ENCODE results near the gene NTRK3.

The NTRK3 gene

DNA sequence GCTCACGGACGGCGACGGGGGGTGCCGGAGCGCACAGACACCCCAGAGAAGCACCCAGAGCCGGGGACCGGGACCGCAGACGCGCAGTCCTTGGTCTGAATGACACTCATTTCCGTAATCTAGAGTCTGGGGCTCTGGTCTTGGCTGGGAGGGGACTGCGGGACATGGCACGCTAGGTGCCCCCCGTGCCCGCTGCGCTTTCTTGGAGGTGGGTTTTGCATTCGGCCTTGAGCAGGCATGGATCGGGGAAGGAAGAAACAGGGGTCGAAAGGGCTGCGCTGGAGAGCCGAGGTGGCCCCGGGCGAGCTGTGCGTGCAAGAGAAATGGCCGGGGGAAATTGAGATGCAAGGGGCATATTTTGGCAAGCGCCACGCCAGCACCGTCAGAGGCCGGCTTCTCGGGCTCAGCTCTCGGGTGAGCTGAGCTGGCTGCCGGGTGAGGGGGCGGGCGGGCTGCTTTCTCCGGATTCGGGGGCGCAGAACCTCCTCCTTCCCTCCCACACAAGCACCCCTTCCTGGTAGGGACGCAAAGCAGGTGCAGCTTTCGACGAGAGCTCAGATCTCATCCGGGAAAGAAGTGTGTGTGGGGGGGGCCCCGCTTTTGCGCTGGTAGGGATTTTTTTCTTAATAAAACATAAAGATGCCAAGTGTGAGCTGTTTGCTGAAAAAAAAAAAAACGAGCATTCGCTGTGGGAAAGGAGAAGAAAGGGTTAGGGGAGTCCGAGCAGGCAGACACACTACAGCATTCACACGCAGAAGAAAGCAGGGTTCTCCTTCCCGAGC lies 963 bp upstream of the NTRK3 start:
- DNase-seq (ENCODE audit: low read depth in 2 of 2): no peak

DNA sequence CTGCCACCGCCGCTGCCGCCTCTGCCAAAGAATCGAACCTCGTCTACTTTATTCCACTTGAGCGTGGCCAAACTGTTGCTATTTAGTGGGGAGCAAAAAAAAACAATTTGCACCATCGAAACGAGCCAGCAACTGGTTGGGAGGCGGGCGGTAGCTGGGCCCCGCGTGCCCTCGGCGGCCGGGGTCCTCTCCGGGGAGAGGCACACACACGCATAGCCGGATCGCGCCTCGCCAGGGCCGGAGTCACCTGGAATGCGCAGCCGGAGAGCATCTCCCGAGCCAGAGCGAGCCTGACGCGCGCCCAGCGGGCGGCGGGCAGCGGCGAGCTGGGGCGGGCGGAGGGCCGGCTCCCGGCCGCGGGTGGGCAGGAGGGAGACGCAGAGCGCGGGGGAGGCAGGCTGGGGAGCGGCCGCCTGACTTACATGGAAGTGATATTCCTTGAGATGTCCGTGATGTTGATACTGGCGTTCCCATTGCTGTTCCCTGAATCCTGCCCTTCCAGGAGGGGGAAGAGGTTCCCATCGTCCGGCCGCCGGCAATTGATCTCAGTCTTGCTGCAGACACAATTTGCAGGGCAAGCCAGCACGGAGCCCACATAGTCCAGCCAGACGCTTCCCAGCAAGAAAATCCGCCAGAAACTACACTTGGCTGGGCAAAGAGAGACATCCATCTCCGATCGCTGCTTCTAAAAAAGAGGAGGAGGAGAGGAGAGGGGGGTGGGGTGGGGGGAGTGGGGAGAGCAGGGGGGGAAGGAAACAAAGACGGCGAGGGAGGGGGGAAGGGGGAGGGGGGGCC lies 858 bp downstream of the NTRK3 start:
- no peak for DNase-seq (ENCODE audit: low read depth in 2 of 2)

DNA sequence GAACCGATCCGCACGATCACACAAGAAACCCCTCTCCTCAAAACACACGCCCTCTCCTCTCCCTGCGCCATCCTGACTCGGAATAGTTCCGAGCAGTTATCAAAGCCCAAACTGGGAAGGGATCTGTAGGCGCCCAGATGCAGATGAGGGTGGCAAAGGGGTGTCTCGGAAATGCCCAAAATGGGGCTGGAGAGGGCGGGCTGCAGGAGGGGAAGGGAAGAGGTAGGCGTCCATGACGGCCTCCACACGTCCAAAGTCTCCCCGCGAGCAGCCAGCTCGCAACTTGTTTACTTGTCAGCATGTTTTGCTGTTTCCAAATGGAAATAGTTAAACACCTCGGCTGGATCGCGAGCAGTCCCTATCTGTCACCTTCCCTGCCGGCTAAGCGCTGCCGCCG lies 1.5 kb downstream of the NTRK3 start:
- no peak for DNase-seq (ENCODE audit: low read depth in 2 of 2)

DNA sequence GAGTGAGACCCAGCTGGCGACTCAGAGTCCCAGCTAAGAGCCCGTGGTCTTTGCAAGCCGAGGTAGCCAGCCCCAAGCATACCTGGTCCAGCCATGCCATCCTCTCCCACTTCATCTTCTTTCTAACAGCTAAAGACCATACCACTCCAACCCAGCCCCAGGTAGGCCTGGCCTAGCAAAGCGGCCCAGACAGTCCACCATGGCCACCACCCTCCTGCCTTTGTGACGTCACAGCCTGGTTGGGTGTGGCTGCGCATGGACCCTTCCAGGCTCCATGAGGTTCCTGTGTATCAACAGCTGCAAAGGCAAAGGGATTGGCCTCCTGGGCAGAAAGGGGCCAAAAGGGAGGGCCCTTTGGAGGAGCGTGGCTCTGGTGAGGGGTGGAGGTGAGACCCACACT lies 4.1 kb downstream of the NTRK3 start:
- no peak for DNase-seq (ENCODE audit: low read depth in 2 of 2)

DNA sequence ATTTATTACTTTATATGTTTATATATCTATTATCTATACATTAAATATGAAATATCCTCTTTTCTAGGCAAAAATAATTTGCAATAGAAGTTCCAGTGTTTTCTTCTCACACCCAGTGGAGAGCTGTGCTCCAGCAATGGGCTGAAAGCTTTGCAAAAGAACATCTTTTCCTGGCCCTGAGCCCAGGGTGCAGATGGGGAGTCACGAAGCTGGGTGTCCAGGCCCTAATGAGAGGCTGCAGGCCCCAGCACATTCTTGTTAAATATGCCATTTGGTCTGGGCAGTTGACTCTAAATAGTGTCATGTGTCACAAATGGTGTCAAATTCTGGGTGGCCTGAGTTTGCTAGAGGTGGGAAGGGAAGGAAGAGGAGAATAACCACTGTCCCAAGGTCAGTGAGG lies 5.7 kb downstream of the NTRK3 start:
- no peak for DNase-seq (ENCODE audit: low read depth in 2 of 2)

DNA sequence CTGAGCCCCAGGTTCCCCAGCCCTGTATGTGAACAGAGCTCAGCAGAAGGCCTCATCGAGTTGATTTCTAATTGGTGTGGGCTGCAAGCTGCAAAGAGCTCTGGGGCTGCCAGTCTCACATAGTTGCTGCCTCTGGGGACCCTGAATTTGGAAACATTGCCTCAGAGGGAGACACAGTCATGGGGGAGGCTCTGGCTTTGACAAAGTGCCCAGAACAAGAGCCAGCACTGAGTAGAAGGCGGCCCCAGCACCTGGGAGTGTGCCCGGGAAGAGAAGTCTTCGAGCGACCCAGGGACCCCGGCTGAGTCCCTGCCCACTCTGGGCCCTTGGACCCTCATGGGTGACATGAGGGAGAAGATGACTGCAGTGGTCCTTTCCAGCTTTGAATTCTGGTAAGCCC lies 7.3 kb downstream of the NTRK3 start:
- no peak for DNase-seq (ENCODE audit: low read depth in 2 of 2)

DNA sequence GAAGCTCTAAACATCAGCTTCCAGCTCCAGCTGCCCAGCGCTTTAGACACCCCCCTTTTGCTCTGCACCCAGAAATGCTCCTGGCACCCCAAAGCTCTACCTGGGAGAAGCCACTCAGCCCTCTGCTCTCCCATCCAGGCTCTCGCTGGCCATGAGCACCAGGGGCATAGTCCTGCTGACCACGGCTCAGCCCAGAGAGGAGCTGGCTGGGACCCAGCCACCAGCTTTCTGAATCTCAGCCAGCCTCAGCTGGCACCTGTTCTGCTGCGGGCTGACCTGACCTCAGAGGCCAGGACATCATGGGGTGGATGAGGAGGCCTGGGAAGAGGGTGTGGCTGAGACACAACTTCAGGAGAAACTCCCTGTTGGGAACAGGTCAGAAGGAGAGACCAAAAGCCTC lies 8.6 kb downstream of the NTRK3 start:
- no peak for DNase-seq (ENCODE audit: low read depth in 2 of 2)

DNA sequence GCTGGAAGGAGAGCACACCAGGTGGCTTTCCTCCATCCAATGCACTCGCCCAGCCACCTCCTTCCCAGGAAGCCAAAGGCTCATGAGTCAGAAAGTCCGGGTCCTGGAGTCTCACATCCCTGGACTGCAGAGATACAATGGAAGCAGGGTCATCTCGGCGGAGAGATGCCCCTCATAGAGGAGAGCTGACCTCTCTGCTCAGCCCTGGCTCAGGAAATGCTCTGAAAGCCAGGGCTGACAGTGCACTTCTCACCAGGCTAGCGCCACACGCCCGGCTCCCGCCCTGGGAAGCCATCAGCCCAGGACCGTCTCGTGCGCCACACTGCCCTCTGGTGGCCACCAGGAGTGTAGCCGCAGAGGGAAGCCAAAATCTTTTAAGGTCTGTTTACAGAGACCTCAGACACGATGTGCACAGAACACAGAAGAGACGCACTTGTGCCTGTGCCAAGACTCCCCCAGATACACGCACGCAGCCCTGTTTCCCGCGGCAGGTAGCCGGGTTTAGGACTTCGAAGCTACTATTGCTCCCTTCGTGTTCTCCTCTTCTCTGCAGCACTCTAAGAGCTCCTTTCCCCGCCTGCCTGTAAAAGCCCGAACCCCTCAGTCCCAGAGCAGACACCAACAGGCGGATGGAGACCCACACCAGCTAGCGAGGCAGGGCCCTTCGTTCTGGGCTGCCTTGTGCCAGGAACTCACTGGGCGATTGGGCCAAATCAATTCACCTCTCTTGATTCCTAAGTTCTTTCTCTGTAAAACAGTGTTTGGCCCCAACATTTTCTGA lies 9.7 kb downstream of the NTRK3 start:
- DNase-seq (ENCODE audit: low read depth in 2 of 2): peak; percentile 36

DNA sequence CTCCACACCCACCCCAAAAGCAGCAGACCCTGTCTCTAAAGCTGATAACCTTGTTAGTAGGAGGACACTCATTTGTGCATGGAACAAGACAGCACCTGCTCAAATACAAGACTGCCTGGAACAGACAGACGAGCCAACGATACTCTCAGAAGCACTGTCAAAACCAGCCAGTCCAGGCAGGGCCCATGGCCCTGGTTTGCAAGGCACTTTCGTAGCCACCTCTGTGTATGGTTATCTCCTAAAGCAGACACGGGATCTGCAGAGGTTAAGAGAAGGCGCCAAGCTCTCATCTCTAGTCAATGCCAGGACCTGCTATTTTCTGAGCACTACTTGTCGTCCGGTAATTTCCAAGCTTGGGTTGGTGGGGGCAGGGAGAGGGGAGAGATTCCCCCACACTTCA lies 10.5 kb downstream of the NTRK3 start:
- DNase-seq (ENCODE audit: low read depth in 2 of 2): no peak

DNA sequence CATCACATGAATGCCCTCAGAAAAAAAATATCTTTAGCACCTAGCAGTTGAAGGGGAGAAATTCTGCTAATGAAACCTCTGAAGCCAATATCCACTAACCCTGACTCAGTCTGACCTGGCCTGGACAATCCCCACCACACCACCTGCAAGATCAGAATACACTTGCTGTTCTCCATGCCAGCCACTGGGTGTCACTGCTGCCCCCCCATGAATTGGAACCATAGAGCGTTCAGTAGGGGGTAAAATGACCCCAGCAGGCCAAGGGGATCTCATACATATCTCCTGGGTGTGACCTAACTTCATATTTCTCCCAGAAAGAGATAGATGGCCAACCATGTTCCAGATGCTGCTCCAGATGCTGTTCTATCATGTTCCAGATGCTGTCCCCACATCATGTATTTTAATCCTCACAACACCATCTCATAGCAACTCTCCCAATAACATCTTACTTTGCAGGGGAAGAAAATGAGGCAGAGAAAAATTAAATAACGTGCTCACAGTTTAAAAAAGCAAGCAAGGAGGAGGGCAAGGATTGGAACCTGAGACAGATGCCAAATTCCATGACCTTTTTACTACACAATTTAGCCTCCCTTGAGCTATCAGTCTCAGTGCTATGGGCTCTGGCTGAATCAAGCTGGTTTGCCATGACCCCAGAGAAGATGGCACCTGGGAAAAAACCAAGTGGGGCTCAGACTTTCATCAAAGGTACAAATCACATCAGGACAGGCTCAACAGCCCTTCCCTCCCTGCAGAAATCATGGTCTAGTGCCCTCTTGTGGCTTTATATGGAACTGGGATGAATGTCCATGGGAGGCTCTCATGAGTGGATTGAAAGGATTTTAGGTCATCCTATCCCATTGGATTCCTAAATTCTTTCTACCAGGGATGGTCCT lies 12.4 kb downstream of the NTRK3 start:
- no peak for DNase-seq (ENCODE audit: low read depth in 2 of 2)

DNA sequence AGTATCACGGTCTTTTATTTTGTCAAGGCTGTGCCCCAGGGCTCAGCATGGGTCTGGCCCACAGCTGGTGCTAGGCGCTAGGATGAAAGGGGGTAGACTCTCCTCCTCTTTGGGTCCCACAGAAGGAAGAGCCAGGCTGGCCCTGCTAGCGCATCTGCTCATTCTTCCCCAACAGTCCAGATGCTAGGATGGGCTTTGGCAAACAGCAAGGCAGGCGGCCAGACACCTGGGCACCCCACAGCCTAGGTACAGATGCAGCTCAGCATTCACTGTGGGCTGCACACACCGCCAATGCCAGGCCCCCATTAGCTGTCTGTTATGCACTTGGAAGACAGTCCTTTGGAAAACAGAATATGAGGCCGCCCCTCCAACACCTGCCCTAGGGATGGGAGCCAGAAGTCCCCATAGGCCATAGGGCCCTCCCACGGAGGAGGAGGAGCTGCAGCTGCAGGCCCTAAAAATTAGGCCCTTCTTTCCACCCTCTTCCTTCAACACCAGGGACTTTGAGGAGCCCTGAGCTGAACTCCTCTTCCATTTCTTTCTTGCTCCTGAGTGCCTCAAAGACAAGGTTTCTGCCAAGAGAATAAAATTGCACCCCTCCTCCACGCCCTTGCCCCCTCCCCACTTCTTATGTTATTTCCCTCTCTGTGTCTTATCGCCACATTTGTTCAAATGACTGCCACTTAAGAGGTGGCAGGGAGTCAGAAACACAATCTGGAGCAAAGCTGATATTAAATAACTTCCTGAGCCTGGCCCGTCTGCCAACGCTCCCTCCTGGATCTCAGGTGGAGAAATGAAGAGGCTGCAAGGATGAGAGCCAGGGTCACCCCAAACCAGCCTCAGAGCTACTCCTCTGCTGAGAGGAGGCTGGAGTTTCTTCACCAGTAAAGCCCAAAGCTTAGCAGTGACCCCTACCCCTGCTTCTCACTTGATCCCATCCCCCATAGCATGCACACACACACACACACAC lies 13.7 kb downstream of the NTRK3 start:
- DNase-seq (ENCODE audit: low read depth in 2 of 2): no peak

DNA sequence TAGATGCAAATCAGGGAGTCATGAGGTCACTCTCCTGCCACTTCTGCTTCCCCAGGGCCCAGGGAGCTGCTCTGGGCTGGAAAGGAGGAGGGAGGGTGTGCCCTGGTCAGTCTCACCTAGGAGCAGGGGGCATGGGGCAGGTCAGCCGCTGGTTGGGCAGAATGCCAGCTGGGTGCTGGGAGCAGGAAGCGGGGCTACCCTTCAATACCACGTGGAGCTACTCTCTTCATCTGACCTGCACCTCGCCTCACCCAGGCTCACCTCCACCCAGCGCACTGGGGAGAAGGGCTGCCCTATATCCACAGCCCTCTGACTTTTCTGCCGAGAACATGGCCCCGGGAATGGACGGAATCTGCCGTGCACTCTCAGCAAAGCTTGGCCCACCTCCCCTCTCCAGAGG lies 15.1 kb downstream of the NTRK3 start:
- DNase-seq (ENCODE audit: low read depth in 2 of 2): no peak

DNA sequence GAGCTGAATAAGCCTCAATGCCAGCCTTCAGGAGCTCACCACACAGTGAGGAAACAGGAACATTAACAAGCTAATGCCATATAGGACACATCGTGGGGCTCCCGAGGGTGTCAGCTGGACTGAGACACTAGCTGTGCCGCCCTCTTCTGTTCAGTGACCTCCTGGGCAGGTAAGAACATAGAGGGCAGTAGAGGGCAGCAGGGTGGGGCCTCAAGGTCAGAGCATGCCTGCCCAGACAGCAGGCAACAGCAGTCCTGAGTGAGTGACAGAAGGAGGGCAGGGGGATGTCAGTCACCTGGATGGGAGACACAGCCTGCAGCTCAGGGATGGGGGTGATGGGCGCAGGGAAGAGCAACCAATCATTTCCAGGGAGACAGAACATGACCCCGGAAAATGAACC lies 15.5 kb downstream of the NTRK3 start:
- DNase-seq (ENCODE audit: low read depth in 2 of 2): no peak

DNA sequence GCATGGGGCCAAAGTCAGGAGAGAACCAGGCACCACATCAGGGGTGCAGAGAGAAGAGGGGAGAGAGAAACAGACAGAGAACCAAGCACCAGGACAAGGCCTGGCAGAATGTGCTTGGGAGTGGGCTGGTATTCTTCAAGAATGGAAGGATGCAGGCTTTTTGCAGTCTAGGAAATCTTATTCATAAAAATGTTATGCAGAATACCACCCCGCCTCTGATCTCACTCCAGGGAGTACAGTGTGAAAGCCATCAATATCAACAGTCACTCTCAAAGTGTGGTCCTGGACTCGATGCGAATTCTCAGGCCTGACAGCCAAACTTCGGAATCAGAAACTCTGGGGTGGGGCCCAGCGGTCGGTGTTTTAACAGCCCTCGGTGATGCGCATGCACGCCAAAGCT lies 16.9 kb downstream of the NTRK3 start:
- DNase-seq (ENCODE audit: low read depth in 2 of 2): no peak

DNA sequence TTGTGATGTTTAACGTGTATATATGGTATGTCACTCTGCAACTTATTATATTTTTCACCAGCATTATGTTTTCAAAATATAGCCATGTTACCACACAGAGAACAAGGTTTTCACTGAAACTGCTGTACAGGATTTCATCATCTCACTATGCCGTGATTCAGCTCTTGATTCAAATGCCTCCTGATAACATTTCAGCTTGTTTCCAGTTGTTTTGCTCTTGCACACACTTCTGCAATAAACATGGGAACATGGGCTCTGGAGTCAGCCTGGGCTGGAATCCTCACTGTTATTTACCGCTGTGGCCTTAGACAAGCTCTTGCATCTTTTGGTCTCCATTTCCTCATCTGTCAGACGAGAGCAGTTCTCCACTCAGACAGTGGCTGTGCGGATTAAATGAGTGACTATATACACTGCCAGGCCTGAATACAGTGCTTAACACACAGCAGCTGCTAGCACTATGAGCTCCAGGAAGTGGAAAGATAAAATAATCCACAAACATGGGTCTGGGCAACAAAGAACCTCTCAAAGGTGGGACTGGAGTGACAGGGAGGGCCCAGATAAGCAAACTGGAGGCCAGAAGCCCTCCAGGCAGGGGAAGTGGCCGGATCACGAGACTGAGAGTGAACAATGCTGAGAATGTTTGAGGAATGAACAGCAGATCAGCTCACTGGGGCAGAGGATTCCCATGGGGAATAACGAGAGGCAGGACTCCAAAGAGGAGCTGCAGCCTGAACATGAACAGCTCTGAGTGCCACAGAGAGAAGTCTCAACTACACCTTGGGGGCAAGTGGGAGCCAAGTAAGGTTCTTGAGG lies 17.7 kb downstream of the NTRK3 start:
- no peak for DNase-seq (ENCODE audit: low read depth in 2 of 2)

DNA sequence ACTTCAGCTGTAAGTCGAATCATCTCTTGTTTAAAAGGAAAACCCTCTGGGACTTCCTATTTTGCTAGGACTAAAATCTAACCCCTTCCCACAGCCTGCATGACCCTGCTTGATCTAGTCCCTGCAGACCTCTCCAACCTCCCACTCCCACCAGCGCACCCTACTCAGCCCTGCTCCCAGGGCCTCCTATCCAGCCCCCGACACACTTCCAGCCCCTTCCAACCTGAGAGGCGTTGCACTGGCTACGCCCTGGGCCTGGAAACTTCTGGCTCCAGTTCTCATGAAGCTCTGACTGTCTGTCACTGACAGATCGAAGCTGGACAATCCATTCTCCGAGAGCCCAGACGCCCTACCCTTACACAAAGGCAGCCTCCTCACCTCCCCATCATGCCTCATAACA lies 21.8 kb downstream of the NTRK3 start:
- DNase-seq (ENCODE audit: low read depth in 2 of 2): no peak

DNA sequence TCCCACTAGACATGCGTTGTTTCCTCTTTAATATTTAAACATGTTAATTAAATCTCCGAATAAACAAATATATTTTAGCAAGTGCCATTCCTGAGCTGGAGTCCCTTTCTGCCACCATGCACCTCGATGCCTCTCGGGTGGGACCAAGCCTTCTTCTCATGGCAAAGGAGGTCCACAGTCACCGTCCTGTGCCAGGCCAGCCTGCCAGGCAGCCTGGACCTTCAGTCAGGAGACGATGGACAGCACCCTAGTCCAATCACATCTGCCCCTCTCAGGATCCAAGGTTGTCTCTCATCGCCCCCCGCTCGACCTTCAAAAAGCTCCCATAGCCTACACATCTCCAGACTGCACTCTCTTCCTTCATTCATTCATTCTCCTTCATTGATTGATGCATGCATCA lies 22.6 kb downstream of the NTRK3 start:
- no peak for DNase-seq (ENCODE audit: low read depth in 2 of 2)

DNA sequence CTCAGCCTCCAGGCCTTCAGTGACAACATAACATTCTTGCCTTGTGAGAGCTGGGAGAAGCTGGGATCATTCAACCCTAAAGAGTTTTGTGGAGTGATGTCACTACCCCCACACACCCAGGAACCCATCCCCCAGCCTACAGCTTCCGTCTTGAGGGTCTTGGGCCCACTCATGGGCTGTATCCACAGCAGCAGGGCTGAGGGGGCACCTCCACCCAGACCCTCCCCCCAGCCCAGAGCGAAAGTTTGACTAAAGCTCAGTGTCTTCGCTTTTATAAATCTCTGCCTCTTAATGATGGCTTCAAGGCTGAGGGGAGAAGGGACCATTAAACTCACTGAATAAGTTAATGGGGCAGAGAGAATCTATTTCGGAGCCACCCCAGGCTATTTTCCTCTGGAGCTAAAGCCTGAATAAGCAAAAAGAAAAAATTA lies 23.8 kb downstream of the NTRK3 start:
- no peak for DNase-seq (ENCODE audit: low read depth in 2 of 2)

DNA sequence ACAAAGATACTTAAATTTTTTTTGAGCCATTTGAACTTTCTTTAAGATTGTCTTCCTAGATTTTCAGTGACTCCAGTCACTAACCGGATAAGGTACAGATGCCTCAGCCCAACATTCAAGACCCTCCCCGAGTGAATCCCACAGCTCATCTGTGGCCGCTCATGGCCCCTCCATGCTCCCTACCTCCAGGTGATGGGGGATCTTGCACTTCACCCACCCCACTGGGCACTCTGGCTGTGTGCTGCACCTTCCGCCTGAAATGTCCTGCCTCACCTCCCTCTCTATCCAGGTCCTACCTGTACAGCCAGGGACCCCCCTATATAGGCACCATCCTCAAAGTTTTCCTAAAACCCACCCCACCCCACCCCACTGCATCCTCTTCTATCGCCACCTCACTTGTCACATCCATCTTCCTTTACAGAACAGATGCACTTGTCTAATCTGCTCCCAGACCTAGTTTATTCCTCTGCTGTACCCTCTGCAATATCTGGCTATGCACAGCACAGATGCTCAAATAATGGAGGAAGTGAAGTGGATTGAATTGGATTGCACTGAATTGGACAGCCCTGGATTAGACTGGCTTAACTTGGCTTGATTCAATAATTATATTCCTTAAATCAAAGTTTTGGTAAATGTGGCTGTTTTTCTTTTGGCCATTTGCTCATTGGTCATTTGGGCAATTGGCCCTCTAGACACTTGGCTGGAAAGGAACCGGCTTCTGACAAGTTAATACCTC lies 24.5 kb downstream of the NTRK3 start:
- no peak for DNase-seq (ENCODE audit: low read depth in 2 of 2)

Measured in activated CD8-positive, alpha-beta memory T cell treated with anti-CD3 and anti-CD28 coated beads for 4 hours (primary cell).